NCI-H128 (cell line): ENCODE measurements around the gene FOXJ1.
"Not testable (repeated sequence)": the region's sequence is repeated elsewhere in the genome, so short reads cannot be mapped to it uniquely, and the experiment has no call there.

Experiments
- DNase-seq: peaks from one replicate; lab custom pipeline; 2025; ENCODE audit not compliant: unreplicated experiment; lab: John Stamatoyannopoulos, UW

FOXJ1 gene, protein sequence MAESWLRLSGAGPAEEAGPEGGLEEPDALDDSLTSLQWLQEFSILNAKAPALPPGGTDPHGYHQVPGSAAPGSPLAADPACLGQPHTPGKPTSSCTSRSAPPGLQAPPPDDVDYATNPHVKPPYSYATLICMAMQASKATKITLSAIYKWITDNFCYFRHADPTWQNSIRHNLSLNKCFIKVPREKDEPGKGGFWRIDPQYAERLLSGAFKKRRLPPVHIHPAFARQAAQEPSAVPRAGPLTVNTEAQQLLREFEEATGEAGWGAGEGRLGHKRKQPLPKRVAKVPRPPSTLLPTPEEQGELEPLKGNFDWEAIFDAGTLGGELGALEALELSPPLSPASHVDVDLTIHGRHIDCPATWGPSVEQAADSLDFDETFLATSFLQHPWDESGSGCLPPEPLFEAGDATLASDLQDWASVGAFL

GRCh38 chr17:76141212-76142038, at the start of gene FOXJ1:
TSS of gene FOXJ1 (minus strand) at chr17:76141245. CDS start at chr17:76140395, 850 bp downstream.
- DNase-seq = peak; percentile 82

DNA sequence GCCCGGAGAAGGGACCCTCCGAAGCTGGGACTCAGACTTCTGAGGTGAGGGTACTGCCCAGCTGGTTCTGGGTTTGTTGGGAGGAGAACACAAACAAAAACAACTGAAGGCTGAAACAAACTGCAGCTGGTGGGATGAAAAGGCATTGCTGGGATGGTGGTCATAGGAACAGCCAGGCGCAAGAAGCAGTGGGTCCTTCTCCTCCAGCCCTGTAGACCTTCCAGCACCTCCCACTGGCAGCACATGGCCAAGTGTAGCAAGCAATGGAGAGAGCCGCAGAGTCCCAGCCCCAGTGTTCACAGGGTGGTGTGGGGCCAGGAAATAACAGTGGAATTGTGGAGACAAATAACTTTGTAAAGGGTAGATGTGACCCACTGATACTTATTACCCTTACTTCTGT, 48.7 kb upstream of the FOXJ1 start:
- DNase-seq = no peak

GRCh38 chr17:76189247-76189646, 48.2 kb upstream of the FOXJ1 start:
- DNase-seq = no peak

- no peak for DNase-seq
Measured at GRCh38 chr17:76188213-76189016, 47.4 kb upstream of the FOXJ1 start.

DNA sequence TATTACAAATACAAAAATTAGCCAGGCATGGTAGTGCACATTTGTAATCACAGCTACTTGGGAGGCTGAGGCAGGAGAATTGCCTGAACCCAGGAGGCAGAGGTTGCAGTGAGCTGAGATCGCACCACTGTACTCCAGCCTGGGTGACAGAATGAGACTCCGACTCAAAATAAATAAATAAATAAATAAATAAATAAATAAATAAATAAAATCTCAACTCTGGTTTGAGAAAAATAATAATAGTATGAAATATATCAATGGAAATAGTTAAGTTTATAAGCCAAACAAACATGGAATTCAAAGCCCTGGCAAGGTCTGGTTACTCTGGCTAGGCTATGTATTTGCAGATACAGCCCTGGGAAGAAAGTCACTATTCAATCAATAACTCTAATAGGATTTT, 45.7 kb upstream of the FOXJ1 start:
- not testable (repeated sequence) for DNase-seq

DNA sequence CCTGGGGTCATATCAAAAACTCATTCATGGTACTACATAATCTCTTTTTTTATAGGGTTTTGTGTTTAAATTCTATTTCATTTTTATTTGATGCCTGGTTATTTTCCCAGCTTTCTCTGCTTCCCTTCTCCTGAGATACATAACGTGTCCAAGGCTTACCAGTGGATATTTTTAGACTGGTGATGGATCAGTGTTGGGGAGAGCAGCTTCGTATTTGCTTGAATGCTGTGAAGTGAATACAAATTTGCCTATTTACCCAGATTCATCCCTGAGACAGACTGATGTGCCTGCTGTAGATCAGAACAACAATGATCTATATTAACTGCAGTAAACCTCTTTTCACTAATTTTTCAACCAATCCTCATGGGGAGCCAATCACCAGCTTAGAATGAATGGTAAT, 43.2 kb upstream of the FOXJ1 start:
- DNase-seq = no peak

GRCh38 chr17:76182016-76182764, 41.1 kb upstream of the FOXJ1 start:
- peak; percentile 76 for DNase-seq

- no peak for DNase-seq
Measured at GRCh38 chr17:76179496-76180467, 38.7 kb upstream of the FOXJ1 start.

GRCh38 chr17:76178124-76178523, 37.1 kb upstream of the FOXJ1 start:
- no peak for DNase-seq

GRCh38 chr17:76176701-76177574, 35.9 kb upstream of the FOXJ1 start:
- no peak for DNase-seq

GRCh38 chr17:76174037-76174436, 33.0 kb upstream of the FOXJ1 start:
- no peak for DNase-seq

- DNase-seq = no peak
Measured at GRCh38 chr17:76173474-76173873, 32.4 kb upstream of the FOXJ1 start.

DNA sequence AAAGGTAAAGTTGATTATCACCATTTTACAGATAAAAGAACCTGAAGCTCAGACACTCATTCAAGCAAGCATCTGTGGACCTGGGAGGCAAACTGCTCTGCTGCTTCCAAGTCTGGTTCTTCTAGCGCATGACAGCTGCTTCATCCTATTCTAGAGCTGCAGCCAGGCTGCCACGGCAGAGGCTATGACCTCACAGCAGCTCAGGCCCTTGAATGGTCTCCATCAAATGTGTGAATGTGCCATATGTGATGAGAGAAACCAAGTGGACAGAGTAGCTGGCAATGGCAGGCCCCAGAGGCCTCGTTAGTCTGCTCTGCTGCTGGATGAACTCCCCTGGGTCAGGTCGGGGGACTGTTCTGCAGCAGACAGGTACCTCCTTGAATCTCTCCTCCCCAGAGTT, 30.7 kb upstream of the FOXJ1 start:
- no peak for DNase-seq

GRCh38 chr17:76170114-76170513, 29.1 kb upstream of the FOXJ1 start:
- no peak for DNase-seq

- DNase-seq = no peak
Measured at GRCh38 chr17:76166906-76167305, 25.9 kb upstream of the FOXJ1 start.

DNA sequence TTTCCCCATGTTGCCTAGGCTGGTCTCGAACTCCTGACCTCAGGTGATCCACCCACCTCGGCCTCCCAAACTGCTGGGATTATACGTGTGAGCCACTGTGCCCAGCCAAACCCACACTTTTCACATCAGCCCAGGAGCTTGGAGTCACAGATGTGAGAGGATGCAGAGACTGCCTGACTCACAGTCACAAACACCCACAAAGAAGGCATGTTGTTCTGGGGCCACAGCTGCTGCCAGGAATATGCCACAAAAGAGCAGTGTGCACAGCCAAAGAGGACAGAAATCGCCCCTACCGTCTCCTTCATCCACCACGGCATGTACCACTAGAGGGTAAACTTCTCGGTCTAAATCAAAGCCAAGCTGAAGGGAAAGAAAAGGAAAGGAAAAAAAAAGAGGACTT, 25.1 kb upstream of the FOXJ1 start:
- DNase-seq = no peak

GRCh38 chr17:76164331-76164730, 23.3 kb upstream of the FOXJ1 start:
- no peak for DNase-seq

DNA sequence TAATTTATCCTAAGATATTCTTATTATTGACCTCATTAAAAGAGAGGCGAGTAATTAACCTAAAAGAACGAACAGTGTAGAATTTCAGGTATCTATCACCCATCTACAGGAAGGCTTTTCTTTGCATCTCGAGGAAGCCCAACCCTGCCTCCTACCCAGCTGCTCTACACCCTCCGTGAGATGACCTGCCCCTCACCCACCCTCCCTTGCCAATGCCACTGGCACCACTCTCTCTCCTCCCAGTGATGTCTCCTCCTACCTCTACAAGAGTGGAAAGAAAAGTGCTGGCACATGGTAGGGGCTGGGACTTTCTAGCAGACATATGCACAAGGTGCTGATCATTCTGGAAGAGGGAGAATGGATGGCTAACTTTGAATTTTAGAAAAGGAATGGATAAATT, 22.9 kb upstream of the FOXJ1 start:
- no peak for DNase-seq
